ENCODE results near the gene CTSW.
"Not testable (repeated sequence)": the region's sequence is repeated elsewhere in the genome, so short reads cannot be mapped to it uniquely, and the experiment has no call there.

Gene CTSW, protein sequence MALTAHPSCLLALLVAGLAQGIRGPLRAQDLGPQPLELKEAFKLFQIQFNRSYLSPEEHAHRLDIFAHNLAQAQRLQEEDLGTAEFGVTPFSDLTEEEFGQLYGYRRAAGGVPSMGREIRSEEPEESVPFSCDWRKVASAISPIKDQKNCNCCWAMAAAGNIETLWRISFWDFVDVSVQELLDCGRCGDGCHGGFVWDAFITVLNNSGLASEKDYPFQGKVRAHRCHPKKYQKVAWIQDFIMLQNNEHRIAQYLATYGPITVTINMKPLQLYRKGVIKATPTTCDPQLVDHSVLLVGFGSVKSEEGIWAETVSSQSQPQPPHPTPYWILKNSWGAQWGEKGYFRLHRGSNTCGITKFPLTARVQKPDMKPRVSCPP

DNA sequence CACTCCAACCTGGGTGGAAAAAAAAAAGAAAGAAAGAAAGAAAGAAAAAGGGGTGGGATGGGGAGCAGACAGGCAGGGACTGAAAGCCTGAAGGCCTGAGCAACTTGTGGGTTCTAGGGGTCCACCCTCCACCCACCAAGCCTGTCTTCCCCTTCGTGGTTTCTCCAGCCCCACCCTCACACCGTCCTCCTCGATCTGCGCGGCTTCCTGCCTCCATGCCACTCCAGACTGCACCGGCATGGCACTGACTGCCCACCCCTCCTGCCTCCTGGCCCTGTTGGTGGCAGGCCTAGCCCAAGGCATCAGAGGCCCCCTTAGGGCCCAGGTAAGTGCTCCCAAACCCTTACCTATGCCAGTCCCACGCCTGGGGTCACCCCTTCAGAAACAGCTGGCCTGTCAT, at the start of gene CTSW:
TSS of gene CTSW (plus strand) at position 221 of the 400 bp plus-strand sequence. CDS start at position 239, 18 bp downstream.
- no peak for DNase-seq

GRCh38 chr11:65832231-65832630, 47.4 kb upstream of the CTSW start:
- DNase-seq: not testable (repeated sequence)

GRCh38 chr11:65833297-65834030, 46.2 kb upstream of the CTSW start, which contains the start of gene SNX32:
TSS of gene SNX32 (plus strand) at chr11:65833963. CDS start at chr11:65834066, 103 bp downstream.
- DNase-seq: peak; percentile 75

DNA sequence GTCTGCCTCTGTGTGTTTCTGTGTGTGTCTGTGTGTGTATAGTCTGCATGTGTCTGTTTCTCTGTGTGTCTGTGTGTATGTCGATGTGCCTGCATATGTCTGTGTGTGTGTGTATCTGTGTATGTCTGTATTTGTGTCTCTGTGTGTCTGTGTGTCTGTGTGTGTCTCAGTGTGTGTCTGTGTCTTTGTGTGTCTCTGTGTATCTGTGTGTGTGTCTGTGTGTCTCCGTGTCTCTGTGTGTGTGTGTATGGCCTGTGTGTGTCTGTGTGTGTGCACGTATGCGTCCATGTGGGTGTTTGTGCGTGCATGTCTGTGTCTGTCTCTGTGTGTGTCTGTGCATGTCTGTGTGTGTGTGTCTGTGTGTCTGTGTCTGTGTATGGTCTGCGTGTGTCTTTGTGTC, 45.4 kb upstream of the CTSW start:
- no peak for DNase-seq

GRCh38 chr11:65842144-65842543, 37.5 kb upstream of the CTSW start:
- no peak for DNase-seq

DNA sequence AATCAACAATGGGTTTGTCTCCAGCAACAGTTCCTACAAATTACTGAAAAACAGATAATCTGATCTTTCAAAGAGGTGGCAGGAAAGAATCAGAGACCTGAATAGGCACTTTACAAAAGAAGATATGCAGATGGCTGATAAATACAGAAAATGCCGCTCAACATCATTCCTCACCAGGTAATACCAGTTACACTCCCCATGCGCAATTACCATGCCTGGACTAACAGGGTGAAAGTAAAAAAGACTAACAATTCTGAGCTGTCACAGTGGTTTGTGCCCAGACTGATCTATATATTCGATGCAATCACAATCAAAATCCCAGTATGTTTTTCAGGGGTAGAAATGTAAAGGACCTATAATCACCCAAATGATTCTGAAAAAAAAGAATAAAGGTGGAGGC, 35.8 kb upstream of the CTSW start:
- DNase-seq: no peak

- DNase-seq: no peak
Observed at GRCh38 chr11:65844231-65844872, 35.3 kb upstream of the CTSW start.

GRCh38 chr11:65847746-65848145, 31.9 kb upstream of the CTSW start:
- DNase-seq: no peak

- not testable (repeated sequence) for DNase-seq
Observed at GRCh38 chr11:65848693-65849092, 30.9 kb upstream of the CTSW start.

- no peak for DNase-seq
Observed at GRCh38 chr11:65849366-65849765, 30.3 kb upstream of the CTSW start.

DNA sequence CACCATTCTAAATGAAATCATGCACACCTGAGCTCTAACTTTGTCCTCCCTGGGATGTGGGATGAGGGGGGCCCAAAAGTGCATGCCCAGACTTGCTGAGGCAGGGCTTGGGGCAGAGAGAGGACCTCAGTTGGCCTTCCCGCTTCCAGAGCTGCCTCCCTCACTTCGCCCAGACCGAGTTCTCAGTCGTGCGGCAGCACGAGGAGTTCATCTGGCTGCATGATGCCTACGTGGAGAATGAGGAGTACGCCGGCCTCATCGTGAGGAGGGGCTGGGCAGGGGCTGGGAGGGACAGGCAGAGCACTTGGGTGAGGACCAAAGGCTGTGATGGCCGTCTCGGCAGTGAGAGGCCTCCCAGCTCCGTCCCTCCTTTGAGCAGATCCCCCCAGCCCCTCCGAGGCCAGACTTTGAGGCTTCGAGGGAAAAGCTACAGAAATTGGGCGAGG, 29.8 kb upstream of the CTSW start:
- DNase-seq: no peak

- DNase-seq: no peak
Observed at GRCh38 chr11:65850217-65851082, 29.2 kb upstream of the CTSW start.

DNA sequence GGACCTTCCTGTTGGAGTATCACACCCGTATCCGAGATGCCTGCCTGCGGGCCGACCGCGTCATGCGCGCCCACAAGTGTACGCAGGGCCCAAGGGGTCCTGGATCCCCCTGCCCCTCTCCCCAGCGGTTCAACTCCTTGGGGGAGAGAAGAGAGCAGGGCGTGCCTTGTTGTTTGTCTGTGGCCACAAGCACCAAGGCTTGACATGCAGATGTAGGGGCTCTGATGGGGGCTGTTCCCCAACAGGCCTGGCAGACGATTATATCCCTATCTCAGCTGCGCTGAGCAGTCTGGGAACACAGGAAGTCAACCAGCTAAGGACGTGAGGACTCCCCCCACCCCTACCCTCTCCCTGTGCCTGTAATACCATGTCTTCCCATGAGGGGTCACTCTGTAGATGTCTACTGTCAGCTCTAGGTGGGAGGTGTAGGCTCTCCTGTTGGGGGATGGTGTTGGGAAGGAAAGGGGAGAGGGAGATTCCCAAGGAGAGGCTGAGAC, 28.5 kb upstream of the CTSW start:
- no peak for DNase-seq

- DNase-seq: no peak
Observed at GRCh38 chr11:65851811-65852507, 27.7 kb upstream of the CTSW start.

DNA sequence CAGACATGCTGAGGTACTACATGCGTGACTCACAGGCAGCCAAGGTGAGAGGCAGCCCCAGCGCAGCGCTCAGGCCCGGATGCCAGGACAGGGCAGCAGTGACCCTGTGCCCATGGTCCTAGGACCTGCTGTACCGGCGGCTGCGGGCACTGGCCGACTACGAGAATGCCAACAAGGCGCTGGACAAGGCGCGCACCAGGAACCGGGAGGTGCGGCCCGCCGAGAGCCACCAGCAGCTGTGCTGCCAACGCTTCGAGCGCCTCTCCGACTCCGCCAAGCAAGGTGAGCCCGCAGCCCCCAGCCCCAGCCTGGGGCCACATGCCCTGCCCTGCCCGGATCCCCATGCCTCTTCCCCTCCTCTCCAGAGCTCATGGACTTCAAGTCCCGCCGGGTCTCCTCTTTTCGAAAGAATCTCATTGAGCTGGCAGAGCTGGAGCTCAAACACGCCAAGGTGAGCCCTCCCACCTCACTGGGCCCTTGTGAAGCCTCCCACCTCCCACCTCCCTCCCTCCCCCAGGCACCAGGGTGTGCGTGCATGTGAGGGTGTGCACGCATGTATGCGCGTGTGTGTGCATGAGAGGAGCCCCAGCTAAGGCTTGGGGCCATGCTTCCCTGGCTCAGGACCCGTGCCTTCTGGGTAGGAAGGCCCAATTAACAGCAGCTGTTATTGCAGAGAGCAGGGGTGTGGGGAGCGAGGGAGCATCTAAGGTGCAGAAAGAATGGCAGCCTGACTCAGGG, 27.0 kb upstream of the CTSW start:
- DNase-seq: no peak

DNA sequence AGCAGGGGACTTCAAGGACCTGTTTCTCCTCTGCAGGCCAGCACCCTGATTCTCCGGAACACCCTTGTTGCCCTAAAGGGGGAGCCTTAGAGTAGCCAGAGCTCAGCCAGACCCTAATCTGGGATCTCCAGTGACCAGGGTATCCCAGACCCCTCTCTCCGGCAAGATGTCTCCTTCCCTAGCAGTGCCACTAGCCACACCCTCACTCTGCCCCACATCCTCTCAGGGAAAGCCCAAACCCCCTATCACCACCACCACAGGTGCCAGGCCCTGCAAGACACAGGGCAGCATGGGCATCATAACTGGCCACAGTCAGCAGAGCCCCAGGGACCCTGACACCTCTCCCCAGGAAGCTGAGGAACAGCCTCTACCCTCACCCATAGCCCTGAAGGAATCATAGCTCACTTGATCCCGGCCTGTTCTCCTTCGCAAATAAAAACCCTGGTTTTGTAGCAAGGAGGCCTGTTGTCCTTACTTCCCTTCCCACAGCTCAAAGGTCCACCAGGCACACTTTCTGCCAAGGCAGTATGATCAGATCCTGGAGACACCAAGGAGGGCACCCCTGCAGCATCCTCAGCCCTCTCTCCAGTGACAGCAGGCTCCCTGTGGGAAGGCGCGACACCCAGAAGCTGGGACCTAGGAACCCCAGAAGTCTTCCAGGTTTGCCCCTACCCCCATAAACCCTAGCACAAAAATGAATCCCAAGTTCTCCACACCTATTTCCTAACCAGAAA, 26.2 kb upstream of the CTSW start:
- DNase-seq: no peak

- no peak for DNase-seq
Observed at GRCh38 chr11:65854161-65854592, 25.5 kb upstream of the CTSW start.

DNA sequence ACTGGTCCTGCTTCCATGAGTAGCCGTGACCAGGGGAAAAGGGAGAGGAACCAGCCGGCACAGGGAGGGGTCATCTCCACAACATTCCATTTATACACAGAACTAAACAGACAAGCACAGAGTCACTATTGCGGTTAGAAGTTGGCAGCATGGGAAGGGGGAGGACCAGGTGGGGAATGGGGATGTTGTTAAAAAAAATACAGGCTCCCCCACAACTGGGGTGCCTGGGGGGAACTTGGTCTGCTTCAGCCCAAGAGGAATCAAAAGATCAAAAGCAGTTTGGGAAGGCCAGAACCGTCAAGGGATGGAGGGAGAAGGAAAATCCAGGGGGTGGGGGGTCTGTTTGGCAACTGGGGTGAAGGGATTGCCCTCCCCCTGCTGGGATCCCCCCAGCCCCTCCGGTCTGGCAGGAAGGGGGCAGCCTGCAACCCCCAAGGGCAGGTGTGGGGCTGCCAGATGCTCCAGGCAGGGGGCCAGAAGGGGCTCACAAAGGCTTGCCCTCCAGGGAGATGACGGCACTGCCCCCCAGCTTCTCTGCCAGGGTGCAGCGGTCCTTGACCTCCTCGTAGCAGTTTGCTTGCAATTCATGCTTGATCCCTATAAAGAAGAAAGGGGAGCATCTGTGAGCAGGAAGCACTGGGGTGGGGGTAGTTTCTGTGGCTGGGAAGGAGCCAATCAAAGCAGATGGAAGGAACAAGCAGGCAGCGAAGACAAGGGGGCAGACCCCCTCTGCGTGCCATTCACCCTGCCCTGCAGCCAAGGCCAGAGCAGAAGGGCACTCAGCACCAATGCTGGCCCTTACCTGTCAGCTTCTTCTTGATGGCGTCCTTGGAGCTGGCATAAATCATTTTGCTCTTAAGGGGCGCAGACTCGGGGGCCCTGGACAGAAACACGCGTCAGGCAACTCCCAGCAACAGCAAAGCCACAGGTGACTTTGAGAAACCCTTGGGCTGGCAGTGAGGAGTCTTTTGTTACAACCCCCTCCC, 24.5 kb upstream of the CTSW start:
- no peak for DNase-seq

DNA sequence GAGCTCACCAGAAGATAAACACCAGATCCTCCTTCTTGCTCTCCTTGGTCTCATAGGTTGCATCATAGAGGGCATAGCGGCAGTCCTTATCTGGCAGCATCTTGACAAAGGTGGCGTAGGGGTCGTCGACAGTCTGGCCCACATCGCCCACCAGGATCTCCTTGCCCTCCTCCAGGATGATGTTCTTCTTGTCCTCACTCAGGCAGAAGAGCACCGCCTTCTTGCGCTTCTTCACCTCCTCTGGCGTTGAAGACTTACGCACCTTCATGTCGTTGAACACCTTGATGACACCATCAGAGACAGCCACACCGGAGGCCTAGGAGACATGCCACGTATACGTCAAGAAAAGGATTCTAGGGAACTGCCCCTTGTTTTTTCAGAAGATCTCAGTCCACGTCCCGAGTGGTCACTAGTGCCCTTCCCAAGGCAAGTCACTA, 23.7 kb upstream of the CTSW start:
- no peak for DNase-seq
